BE2C (cell line): ENCODE data around the gene RNASEH1. TPM values are rescaled to one million over a fixed set of nuclear protein-coding genes. Genes with fewer than 3 reads are reported as not detected.
A peak's percentile ranks its signal among the peaks of the same experiment; 100 is the strongest.

Experiments
- DNase-seq: peaks from one replicate; pipeline ENCODE4 v3.0.0-alpha.2; 2020
- H3K27me3 ChIP-seq: fragments of 250-450 bp; sonication (Bioruptor Pico); 2 replicates; pipeline ENCODE4 v1.5.1; 2020; ENCODE audit warnings: mild to moderate bottlenecking
- H3K36me3 ChIP-seq: fragments of 250-450 bp; sonication (Bioruptor Pico); 2 replicates; pipeline ENCODE4 v1.5.1; 2020; ENCODE audit warnings: mild to moderate bottlenecking
- H3K4me1 ChIP-seq: fragments of 250-450 bp; sonication (Bioruptor Pico); 2 replicates; pipeline ENCODE4 v1.5.1; 2020
- H3K4me3 ChIP-seq: 2 replicates; pipeline ENCODE4 v1.5.1; 2011; ENCODE audit warnings: low read depth, low read length
- H3K9me3 ChIP-seq: fragments of 250-450 bp; sonication (Bioruptor Pico); 2 replicates; pipeline ENCODE4 v1.5.1; 2020
- polyA plus RNA-seq: library from polyadenylated mRNA; unstranded; fragments of >200 nt; gene quantifications from one replicate; pipeline ENCODE4 v1.2.1, GENCODE V29; 2012; ENCODE audit warnings: low read depth, missing spikeins; ENCODE audit not compliant: insufficient read length, insufficient read depth
- TF ChIP-seq, protein P1 (sequence below): IDR thresholded peaks from 2 replicates; pipeline ENCODE4 v1.5.1; 2012; ENCODE audit warnings: mild to moderate bottlenecking, low read depth, low read length

Gene RNASEH1, protein sequence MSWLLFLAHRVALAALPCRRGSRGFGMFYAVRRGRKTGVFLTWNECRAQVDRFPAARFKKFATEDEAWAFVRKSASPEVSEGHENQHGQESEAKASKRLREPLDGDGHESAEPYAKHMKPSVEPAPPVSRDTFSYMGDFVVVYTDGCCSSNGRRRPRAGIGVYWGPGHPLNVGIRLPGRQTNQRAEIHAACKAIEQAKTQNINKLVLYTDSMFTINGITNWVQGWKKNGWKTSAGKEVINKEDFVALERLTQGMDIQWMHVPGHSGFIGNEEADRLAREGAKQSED
- 43.9 TPM for polyA plus RNA-seq

DNA sequence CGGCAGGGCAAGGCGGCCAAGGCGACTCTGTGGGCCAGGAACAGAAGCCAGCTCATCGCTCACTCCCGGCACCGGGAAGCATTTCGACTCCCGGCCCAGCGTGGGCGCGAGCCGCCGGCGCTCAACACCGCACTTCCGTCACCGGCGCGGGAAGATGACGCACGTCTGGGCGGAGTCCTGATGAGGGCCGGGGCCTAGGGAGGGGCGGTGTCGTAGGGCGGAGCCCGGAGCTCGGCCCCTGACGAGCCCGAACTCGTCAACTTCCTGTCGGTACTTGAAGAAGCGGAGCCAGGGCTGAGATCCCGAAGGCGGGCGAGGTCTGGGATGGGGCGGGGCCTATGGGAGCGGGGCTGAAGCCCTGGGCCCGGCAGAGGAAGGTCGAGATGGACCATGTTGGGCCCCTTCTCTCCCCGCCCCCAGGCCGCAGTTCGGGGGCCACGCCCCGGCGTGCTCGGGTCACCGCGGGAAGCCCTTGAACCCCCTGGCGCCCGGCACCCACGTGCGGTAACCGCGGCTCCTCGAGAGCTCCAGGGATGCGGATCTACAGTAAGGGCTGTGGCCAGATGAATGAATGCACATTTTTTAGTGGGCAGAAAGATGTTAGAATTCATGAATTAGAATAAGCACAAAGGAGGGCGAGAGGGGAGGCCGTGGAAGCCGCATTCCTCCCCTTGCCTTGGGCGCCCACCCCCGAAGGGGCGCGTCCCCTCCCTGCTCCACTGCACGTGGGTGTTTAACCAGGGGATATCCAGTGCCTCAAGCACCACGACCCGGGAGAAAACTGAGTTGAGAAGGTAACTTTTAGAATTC lies at the start of gene RNASEH1:
RNASEH1 (minus strand) TSS at position 129 of the 810 bp plus-strand sequence; CDS start at position 56, 73 bp downstream.
- peak; percentile 99 for DNase-seq
- TF ChIP-seq, protein P1, sequence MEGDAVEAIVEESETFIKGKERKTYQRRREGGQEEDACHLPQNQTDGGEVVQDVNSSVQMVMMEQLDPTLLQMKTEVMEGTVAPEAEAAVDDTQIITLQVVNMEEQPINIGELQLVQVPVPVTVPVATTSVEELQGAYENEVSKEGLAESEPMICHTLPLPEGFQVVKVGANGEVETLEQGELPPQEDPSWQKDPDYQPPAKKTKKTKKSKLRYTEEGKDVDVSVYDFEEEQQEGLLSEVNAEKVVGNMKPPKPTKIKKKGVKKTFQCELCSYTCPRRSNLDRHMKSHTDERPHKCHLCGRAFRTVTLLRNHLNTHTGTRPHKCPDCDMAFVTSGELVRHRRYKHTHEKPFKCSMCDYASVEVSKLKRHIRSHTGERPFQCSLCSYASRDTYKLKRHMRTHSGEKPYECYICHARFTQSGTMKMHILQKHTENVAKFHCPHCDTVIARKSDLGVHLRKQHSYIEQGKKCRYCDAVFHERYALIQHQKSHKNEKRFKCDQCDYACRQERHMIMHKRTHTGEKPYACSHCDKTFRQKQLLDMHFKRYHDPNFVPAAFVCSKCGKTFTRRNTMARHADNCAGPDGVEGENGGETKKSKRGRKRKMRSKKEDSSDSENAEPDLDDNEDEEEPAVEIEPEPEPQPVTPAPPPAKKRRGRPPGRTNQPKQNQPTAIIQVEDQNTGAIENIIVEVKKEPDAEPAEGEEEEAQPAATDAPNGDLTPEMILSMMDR, result no peak
- Histone ChIP-seq H3K27me3 (no peaks in the 10 kb centered on the region), H3K36me3 (peaks cover 33% of the 10 kb centered on the region), H3K4me1 (peaks cover 7% of the 10 kb centered on the region; the same call in 1 of the 2 replicates), H3K9me3 (no peaks in the 10 kb centered on the region), H3K4me3 (peak within 1 kb of the TSS; percentile 89)

DNA sequence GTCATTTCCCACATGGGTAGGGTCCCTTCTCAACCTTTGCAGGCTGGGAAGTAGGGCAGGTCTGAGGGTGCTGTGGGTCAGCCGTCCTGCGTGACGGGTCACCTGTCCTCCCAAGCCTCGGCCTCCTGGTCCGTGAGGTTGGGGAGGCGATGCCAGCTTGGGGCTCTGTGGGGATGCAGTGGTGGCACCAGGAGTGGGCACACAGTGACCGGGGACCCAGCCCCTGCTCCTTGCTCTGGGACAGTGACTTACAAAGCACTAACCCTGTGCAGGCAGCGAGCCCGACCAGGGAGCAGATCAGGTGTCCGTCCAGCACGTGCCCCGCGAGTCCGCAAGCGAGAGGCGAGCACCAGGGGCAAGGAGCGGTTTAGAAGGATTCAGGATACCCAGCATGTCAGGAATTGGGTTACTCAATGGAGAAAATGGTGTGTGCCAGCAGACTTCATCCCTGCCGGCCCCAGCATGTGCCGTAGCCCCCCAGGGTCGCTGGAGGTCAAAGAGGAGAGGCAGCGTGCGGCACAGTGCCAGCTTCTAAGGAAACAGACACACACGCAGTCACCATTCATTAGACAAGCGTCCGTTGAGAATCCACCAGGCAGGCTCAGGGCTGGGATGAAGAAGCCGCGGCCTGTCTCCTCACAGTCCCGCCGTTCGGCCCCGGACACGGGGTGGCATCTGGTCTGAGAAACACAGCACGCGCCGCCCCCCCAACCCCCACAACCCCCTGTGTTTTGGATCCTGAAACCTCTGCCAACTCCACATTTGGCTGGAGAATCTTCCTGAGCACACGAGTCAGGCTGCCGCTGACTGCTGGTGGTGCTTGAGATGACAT lies 48.5 kb upstream of the RNASEH1 start:
- no peak overlapping the region; the same call in 1 of the 2 replicates for H3K4me3 ChIP-seq

DNA sequence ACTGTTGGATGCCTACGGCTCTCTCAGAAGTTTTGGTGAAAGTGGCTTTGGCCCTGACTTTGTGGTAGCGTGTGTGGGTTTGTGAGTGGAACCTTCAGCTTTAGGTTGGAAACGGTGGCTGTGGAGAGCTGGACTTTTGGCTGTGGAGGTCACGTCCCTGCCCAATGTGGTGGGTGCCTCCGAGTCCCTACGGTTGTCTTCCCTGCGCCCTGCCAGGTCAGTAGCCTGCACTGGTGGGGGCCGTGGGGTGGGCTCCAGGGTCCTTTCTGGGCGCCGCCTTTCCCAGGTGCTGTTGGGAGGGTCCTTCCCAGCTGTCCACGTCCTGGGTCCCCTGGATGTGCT lies 47.9 kb upstream of the RNASEH1 start:
- Histone ChIP-seq H3K9me3 (no peaks in the 10 kb centered on the region), H3K27me3 (no peaks in the 10 kb centered on the region), H3K4me3 (peak overlapping the region; percentile 34), H3K36me3 (peaks cover 10% of the 10 kb centered on the region), H3K4me1 (peaks cover 50% of the 10 kb centered on the region)
- no peak for DNase-seq
- TF ChIP-seq, protein P1, result no peak

More for the DNA sequence above, 48.5 kb upstream of the RNASEH1 start:
- Histone ChIP-seq H3K4me1 (peaks cover 50% of the 10 kb centered on the region), H3K36me3 (peaks cover 10% of the 10 kb centered on the region), H3K9me3 (no peaks in the 10 kb centered on the region), H3K27me3 (no peaks in the 10 kb centered on the region)
- TF ChIP-seq, protein P1, result no peak
- peak; percentile 92 for DNase-seq

DNA sequence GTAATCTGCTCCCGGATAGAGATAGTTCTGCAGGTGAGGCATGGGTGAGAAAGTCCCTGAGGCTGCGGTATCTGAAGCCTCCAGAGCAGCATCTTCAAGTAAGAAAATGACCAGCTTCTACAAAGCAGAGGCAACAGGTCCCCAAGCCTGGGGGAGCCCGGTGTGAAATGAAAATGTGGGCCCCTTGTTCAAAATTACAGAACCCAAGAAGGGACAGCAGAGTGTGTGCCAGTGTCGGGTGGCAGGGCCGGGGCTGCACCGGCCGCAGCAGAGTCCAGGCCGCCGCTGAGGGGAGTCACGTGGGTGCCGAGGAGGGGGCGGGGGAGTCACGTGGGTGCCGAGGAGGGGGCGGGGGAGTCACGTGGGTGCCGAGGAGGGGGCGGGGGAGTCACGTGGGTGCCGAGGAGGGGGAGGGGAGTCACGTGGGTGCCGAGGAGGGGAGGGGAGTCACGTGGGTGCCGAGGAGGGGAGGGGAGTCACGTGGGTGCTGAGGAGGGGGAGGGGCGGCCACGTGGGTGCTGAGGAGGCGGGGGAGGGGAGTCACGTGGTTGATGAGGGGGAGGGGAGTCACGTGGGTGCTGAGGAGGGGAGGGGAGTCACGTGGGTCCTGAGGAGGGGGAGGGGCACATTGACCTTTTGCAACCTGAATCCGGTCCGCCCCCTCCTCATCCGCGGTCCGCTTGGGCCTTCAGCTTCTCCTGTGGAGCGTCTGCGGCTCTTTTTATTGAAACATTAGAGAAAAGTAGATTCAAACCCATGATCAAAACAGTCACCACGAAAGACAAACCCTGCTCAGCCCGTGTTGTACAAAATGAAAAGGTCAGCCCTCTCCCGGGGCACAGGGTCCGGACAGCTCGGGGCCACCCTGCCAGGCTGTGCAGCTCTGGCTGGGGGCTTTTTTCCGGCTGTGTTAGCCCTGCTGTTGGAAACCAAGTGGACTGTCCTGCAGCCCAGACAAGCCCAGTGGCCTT lies 47.1 kb upstream of the RNASEH1 start:
- peaks cover 50% of the 10 kb centered on the region for H3K4me1 ChIP-seq
- peak; percentile 93 for DNase-seq

More for the DNA sequence above, 47.1 kb upstream of the RNASEH1 start:
- no peaks in the 10 kb centered on the region for H3K9me3 ChIP-seq
- peaks cover 10% of the 10 kb centered on the region for H3K36me3 ChIP-seq
- TF ChIP-seq, protein P1, result no peak
- no peaks in the 10 kb centered on the region for H3K27me3 ChIP-seq
- H3K4me3 ChIP-seq, result peak overlapping the region; percentile 37
